Posterior cingulate gyrus (tissue), 11 donors: ENCODE results near the gene MORF4L2.
"Not testable (repeated sequence)": the region's sequence is repeated elsewhere in the genome, so short reads cannot be mapped to it uniquely, and the experiment has no call there.

ENCODE experiments used
- DNase-seq, 10 donors: peaks; one replicate each; pipeline versions ENCODE4 v3.0.0 to v3.0.0-alpha.2; 2020 to 2021; ENCODE audit warnings: mixed read lengths in 3 of 10
- intact Hi-C: fragments of 100-400 bp; cut with DNase I; formaldehyde crosslinking; loops from one replicate; pipeline ENCODE4 v1.15.1; 2023

The MORF4L2 gene

DNA sequence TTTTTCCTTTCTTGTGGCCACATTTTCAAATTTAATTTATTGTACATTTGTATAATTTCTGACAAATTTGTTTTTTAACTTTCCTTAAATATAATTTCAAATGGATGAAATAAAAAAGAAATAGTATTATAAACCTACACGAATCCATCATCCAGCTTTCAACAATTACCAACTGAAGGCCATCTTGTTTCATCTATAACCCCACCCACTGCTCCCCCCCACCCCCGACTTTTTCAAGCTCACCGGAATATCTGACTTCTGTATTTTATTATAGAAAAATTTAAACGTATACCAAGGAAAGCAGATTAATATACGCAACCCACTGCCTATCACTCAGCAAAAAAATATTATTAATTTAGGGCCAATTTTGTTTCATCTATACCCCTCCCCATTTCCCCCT, 1.1 kb downstream of the MORF4L2 start:
- intact Hi-C loops = loop anchor here (5.0 kb wide), 3 partner anchors 147 to 472 kb away; partner anchors contain the start of genes RAB9B and SLC25A53
- DNase-seq = no peak

- DNase-seq = no peak
- intact Hi-C loops = no loop called here
Observed at GRCh38 chrX:103681443-103681842, 5.1 kb downstream of the MORF4L2 start.

DNA sequence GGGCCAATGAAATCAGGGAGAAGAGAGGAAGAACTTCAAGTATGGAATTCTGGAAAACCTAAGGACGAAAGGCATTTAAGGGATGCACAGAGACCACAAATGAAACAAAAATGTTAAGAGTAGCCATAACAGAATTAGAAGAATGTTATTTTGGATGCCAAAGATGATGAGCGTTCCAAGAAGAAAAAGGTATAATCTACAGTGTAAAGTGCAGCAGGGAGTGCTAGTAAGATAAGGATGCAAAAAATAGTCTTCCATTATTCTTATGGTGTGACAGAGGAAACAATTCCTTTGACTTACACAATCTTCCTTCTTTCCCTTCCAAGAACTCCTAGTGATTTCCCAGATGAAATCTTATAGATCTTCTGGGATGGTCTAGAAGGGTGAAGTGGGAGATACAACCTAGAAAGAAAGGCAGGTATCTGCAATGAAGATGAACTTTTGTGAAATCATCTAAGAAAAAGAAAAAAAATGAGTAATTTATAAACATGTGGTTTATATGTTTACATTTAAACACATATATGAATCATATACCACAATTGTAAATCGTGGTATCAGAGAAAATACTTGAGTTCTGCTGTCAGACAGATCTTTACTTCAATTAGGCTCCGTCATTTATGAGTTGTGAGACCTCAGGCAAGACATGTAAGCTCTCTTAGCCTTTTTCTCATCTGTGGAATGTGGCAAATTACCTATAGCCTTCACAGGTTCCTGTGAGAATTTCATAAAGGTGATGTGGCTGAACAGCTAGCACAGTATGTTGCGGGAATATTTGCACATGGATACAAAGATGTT, 8.1 kb downstream of the MORF4L2 start:
- no peak for DNase-seq
- intact Hi-C loops = no loop called here

GRCh38 chrX:103674531-103675454, 11.7 kb downstream of the MORF4L2 start:
- intact Hi-C loops = no loop called here
- DNase-seq = no peak

- intact Hi-C loops = no loop called here
- DNase-seq = no peak
Observed at GRCh38 chrX:103669745-103670144, 16.8 kb downstream of the MORF4L2 start.

GRCh38 chrX:103666202-103667107, 20.0 kb downstream of the MORF4L2 start:
- DNase-seq = no peak
- intact Hi-C loops = no loop called here

GRCh38 chrX:103663981-103664762, 22.3 kb downstream of the MORF4L2 start:
- intact Hi-C loops = no loop called here
- DNase-seq = peak in 4 of 10 donors; percentile 2 to 81 (median 40)

GRCh38 chrX:103659460-103659859, 27.0 kb downstream of the MORF4L2 start:
- DNase-seq, intact Hi-C loops: not testable (repeated sequence)

- DNase-seq = no peak
- intact Hi-C loops = no loop called here
Observed at GRCh38 chrX:103658681-103659433, 27.6 kb downstream of the MORF4L2 start.

DNA sequence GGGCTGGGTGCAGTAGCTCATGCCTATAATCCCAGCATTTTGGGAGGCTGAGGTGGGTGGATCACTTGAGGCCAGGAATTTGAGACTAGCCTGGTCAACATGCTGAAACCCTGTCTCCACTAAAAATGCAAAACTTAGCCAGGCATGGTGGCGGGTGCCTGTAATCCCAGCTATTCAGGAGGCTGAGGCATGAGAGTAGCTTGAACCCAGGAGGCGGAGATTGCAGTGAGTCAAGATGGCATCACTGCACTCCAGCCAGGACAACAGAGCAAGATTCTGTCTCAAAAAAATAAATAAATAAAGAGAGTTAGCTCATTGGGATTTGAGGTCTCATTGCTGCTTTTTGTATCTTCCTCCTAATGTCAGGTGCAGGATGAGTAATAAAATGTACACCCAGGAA, 29.4 kb downstream of the MORF4L2 start:
- intact Hi-C loops, DNase-seq: not testable (repeated sequence)

DNA sequence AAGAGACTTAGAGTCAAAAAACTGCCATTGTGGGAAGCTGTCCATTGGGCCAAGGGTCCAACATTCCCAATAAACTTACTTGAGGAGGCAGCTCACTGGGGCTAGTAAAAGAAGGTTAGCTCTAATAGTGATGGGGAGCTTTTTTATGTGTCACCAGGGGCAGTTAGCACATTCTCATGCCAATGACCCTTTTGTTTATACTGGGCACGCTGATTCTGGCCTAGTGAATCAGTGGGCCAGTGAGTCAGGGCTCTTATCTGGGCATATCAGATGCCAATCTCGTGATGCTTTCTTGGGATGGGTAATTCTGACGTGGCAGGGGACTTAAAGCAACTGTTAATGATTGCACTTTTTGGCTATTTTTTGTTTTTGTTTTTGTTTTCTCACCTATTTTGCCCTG, 29.9 kb downstream of the MORF4L2 start:
- no peak for DNase-seq
- intact Hi-C loops = no loop called here

- intact Hi-C loops = not testable (repeated sequence)
Observed at GRCh38 chrX:103655230-103656000, 31.1 kb downstream of the MORF4L2 start.

GRCh38 chrX:103651151-103651773, 35.2 kb downstream of the MORF4L2 start:
- intact Hi-C loops = no loop called here

More at GRCh38 chrX:103655230-103656000, 31.1 kb downstream of the MORF4L2 start:
- DNase-seq = not testable (repeated sequence)

DNA sequence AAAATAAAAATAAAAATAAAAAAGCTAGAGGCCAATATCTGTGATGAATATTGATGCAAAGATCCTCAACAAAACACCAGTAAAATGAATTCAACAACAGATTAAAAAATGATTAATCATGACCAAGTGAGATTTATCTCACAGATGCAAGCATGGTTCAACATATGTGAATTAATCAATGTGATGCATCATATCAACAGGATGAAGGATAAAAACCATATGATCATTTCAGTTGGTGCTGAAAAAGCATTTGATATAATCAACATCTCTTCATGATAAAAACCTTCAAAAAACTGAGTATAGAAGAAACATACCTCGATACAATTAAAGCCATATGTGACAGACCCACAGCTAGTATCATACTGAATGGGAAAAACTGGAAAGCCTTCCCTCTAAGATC, 38.9 kb downstream of the MORF4L2 start:
- intact Hi-C loops = no loop called here
- no peak for DNase-seq

More at GRCh38 chrX:103651151-103651773, 35.2 kb downstream of the MORF4L2 start:
- DNase-seq = no peak

DNA sequence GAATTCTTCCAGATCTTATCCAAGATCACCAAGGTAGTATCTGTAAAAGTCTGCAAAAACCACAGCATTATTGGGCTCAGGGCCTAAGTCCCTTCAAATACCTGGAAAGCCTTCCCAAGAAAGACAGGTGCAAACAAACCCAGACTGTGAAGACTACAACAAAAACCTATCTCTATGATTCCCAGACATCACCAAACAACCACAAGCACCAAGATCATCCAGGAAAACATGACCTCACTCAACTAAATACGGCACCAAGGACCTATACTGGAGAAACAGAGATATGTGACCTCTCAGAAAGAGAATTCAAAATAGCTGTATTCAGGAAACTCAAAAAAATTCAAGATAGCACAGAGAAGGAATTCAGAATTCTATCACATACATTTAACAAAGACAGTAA, 42.4 kb downstream of the MORF4L2 start:
- DNase-seq = no peak
- intact Hi-C loops = no loop called here

GRCh38 chrX:103640401-103641155, 45.9 kb downstream of the MORF4L2 start:
- no peak for DNase-seq
- intact Hi-C loops = no loop called here
